MCF 10A (cell line): ENCODE results near the gene LMAN2L. TPM values are rescaled to one million over a fixed set of nuclear protein-coding genes. Genes with fewer than 3 reads are reported as not detected.

Source experiments
- BruUV-seq: library from RNA; stranded (reverse); fragments of 400-500 nt; replicated peaks from 2 replicates; lab custom pipeline; 2021; lab: Mats Ljungman, UMichigan
- CTCF ChIA-PET: fragments of 300-600 bp; sonication (Branson Sonifier 250); formaldehyde crosslinking; extraction: SDS; loops from one replicate; lab custom pipeline; 2021; ENCODE audit warnings: antibody characterized with exemption, inconsistent platforms; lab: Yijun Ruan, JAX
- POLR2A ChIA-PET: fragments of 300-600, 350-650 bp; sonication (Branson Sonifier 250); formaldehyde crosslinking; extraction: SDS; loops from one replicate; lab custom pipeline; 2020; ENCODE audit warnings: antibody characterized with exemption, inconsistent platforms; lab: Yijun Ruan, JAX
- DNase-seq: peaks from one replicate; pipeline ENCODE4 v3.0.0-alpha.2; 2018; ENCODE audit not compliant: unreplicated experiment
- H3K27ac Mint-ChIP-seq: one replicate; pipeline ENCODE4 v1.8.0; 2022; ENCODE audit warnings: mild to moderate bottlenecking, low read depth, mixed read lengths; ENCODE audit not compliant: unreplicated experiment
- H3K27me3 Mint-ChIP-seq: one replicate; pipeline ENCODE4 v1.8.0; 2022; ENCODE audit warnings: mixed read lengths; ENCODE audit not compliant: insufficient read depth, unreplicated experiment
- H3K36me3 Mint-ChIP-seq: one replicate; pipeline ENCODE4 v1.8.0; 2022; ENCODE audit warnings: mild to moderate bottlenecking, moderate library complexity, mixed read lengths; ENCODE audit not compliant: insufficient read depth, unreplicated experiment
- H3K4me1 Mint-ChIP-seq: one replicate; pipeline ENCODE4 v1.8.0; 2022; ENCODE audit warnings: mixed read lengths; ENCODE audit not compliant: insufficient read depth, unreplicated experiment
- H3K4me3 Mint-ChIP-seq: one replicate; pipeline ENCODE4 v1.8.0; 2022; ENCODE audit warnings: mild to moderate bottlenecking, moderate library complexity, mixed read lengths; ENCODE audit not compliant: unreplicated experiment
- H3K9me3 Mint-ChIP-seq: one replicate; pipeline ENCODE4 v1.8.0; 2022; ENCODE audit warnings: mixed read lengths; ENCODE audit not compliant: unreplicated experiment
- CTCF ChIP-seq: fragments of 200-600 bp; IDR thresholded peaks from one replicate; pipeline ENCODE4 v1.8.0; 2022; ENCODE audit warnings: antibody characterized with exemption, mild to moderate bottlenecking; ENCODE audit not compliant: unreplicated experiment
- intact Hi-C: fragments of 100-400 bp; cut with micrococcal nuclease; formaldehyde crosslinking; loops from 2 replicates; pipeline ENCODE4 v1.14.1; 2022
- total RNA-seq: library from RNA; stranded (reverse); gene quantifications from 2 replicates; pipeline ENCODE4 v1.2.3, GENCODE V29; 2022

The LMAN2L gene
- total RNA-seq, 1 experiment from 2014 or later: 6.5 TPM

- H3K27ac Mint-ChIP-seq: peak overlapping the region; percentile 4
- H3K4me3 Mint-ChIP-seq: no peak overlapping the region
- BruUV-seq: no TSS peak
- intact Hi-C loops: loop anchor here (10.0 kb wide), 1 partner anchor 70 kb away; no protein-coding TSS in a partner anchor
- H3K4me1 Mint-ChIP-seq: no peaks in the 10 kb centered on the region
- no peaks in the 10 kb centered on the region for H3K36me3 Mint-ChIP-seq
- CTCF ChIA-PET: interaction anchor here (0.5 to 0.7 kb wide), 2 partner anchors 46 to 98 kb away, joined by 3 read pairs; no protein-coding TSS in a partner anchor
- no peak for DNase-seq
- POLR2A ChIA-PET: interaction anchor here (0.6 to 2.2 kb wide), 12 partner anchors 15 to 336 kb away, joined by 3 to 17 read pairs (median 4); partner anchors contain the start of genes CNNM4 and KANSL3
- H3K9me3 Mint-ChIP-seq: no peaks in the 10 kb centered on the region
- no peak for TF ChIP-seq CTCF
- H3K27me3 Mint-ChIP-seq: no peaks in the 10 kb centered on the region
Observed at GRCh38 chr2:96664366-96664925, 75.4 kb downstream of the LMAN2L start.

- H3K9me3 Mint-ChIP-seq: no peaks in the 10 kb centered on the region
- no peaks in the 10 kb centered on the region for H3K36me3 Mint-ChIP-seq
- ChIA-PET POLR2A (interaction anchor here (0.9 to 2.2 kb wide), 4 partner anchors 19 to 99 kb away, joined by 3 to 17 read pairs (median 4); partner anchors contain the start of gene KANSL3), CTCF (interaction anchor here (0.5 to 1.0 kb wide), 4 partner anchors 8 to 129 kb away, joined by 3 to 6 read pairs (median 3); no protein-coding TSS in a partner anchor)
- no peaks in the 10 kb centered on the region for H3K27me3 Mint-ChIP-seq
- no peak for TF ChIP-seq CTCF
- no peaks in the 10 kb centered on the region for H3K4me1 Mint-ChIP-seq
- no peak overlapping the region for H3K4me3 Mint-ChIP-seq
- intact Hi-C loops: loop anchor here (10.0 kb wide), 1 partner anchor 71 kb away; no protein-coding TSS in a partner anchor
- DNase-seq: no peak
- no peak overlapping the region for H3K27ac Mint-ChIP-seq
- no TSS peak for BruUV-seq
Observed at GRCh38 chr2:96663829-96664228, 76.0 kb downstream of the LMAN2L start.

- TF ChIP-seq CTCF: no peak
- Mint-ChIP-seq H3K27ac (no peak overlapping the region), H3K4me1 (no peaks in the 10 kb centered on the region), H3K27me3 (no peaks in the 10 kb centered on the region), H3K9me3 (no peaks in the 10 kb centered on the region), H3K4me3 (no peak overlapping the region), H3K36me3 (no peaks in the 10 kb centered on the region)
- CTCF ChIA-PET: interaction anchor here (0.6 to 1.0 kb wide), 3 partner anchors 8 to 147 kb away, joined by 3 to 6 read pairs (median 3); no protein-coding TSS in a partner anchor
- POLR2A ChIA-PET: interaction anchor here (0.9 to 1.0 kb wide), 2 partner anchors 19 to 46 kb away, joined by 3 to 4 read pairs; no protein-coding TSS in a partner anchor
- no TSS peak for BruUV-seq
- no peak for DNase-seq
- intact Hi-C loops: loop anchor here (10.0 kb wide), 1 partner anchor 72 kb away; no protein-coding TSS in a partner anchor
Observed at GRCh38 chr2:96663177-96663576, 76.7 kb downstream of the LMAN2L start.

GRCh38 chr2:96662360-96662759 is 77.5 kb downstream of the LMAN2L start:
- intact Hi-C loops: loop anchor here (10.0 kb wide), 1 partner anchor 72 kb away; no protein-coding TSS in a partner anchor
- no peak for TF ChIP-seq CTCF
- H3K36me3 Mint-ChIP-seq: no peaks in the 10 kb centered on the region
- no peaks in the 10 kb centered on the region for H3K27me3 Mint-ChIP-seq
- H3K4me3 Mint-ChIP-seq: no peak overlapping the region
- ChIA-PET CTCF (no interaction called here), POLR2A (no interaction called here)
- no peak for DNase-seq
- no peaks in the 10 kb centered on the region for H3K9me3 Mint-ChIP-seq
- no peaks in the 10 kb centered on the region for H3K4me1 Mint-ChIP-seq
- no peak overlapping the region for H3K27ac Mint-ChIP-seq
- BruUV-seq: no TSS peak
